Stomach (tissue), 9 donors: Measurements from ENCODE around the gene CASTOR1. TPM values are rescaled to one million over a fixed set of nuclear protein-coding genes. Genes with fewer than 3 reads are reported as not detected.

ENCODE experiments used
- DNase-seq, 2 donors: peaks; one replicate each; pipeline versions ENCODE4 v3.0.0 to v3.0.0-alpha.2; 2013 to 2019
- H3K27ac ChIP-seq, 5 donors: fragments of 200-600 bp in 4 of 5; sonication (generic) in 4 of 5; one replicate each; pipeline ENCODE4 v1.5.1; 2013 to 2019; ENCODE audit warnings: mild to moderate bottlenecking in 1 of 5, moderate library complexity in 1 of 5
- H3K27me3 ChIP-seq, 3 donors: fragments of 200-600 bp; sonication (generic); one replicate each; pipeline ENCODE4 v1.5.1; 2017 to 2019; ENCODE audit warnings: mixed run types in 1 of 3
- H3K36me3 ChIP-seq, 4 donors: fragments of 200-600 bp; sonication (generic); 1 replicate in 3 of 4; 2 replicates in 1 of 4; pipeline ENCODE4 v1.5.1; 2016 to 2019
- H3K4me1 ChIP-seq, 4 donors: fragments of 200-600 bp; sonication (generic); one replicate each; pipeline ENCODE4 v1.5.1; 2016 to 2019
- H3K4me3 ChIP-seq, 4 donors: fragments of 200-600 bp; sonication (generic) in 3 of 4; one replicate each; pipeline ENCODE4 v1.5.1; 2016 to 2019; ENCODE audit warnings: mild to moderate bottlenecking in 1 of 4
- H3K9me3 ChIP-seq, 4 donors: fragments of 200-600 bp; sonication (generic); one replicate each; pipeline ENCODE4 v1.5.1; 2016 to 2019
- EP300 ChIP-seq: sonication (generic); formaldehyde crosslinking; IDR thresholded peaks from one replicate; pipeline ENCODE4 v1.6.1; 2017; ENCODE audit warnings: antibody characterized with exemption
- POLR2A ChIP-seq, 4 donors: fragments of 450-650 bp; IDR thresholded peaks; one replicate each; pipeline ENCODE4 v1.6.1; 2016; ENCODE audit warnings: antibody characterized with exemption in 4 of 4, control low read depth in 2 of 4, mild to moderate bottlenecking in 1 of 4, moderate library complexity in 1 of 4
- POLR2AphosphoS5 ChIP-seq, 3 donors: sonication (generic); formaldehyde crosslinking; IDR thresholded peaks; one replicate each; pipeline ENCODE4 v1.6.1; 2016; ENCODE audit warnings: antibody characterized with exemption in 3 of 3
- WGBS, 5 donors: extraction: QIAGEN DNeasy Blood & Tissue Kit in 3 of 5; methylation state at CpG; one replicate each; pipeline versions ENCODE4 v1.1.5 to v1.1.7; 2013 to 2018; 5-methylcytosine and 5-hydroxymethylcytosine counted together
- intact Hi-C: fragments of 100-400 bp; cut with DNase I; formaldehyde crosslinking; loops from one replicate; pipeline ENCODE4 v1.15.1; 2023; ENCODE audit warnings: low total_unique reads
- polyA plus RNA-seq, 3 donors: library from polyadenylated mRNA; stranded (reverse); fragments of 200-250 nt; gene quantifications; one replicate each; pipeline ENCODE4 v1.2.3, GENCODE V29; 2013
- total RNA-seq, 5 donors: library from RNA; depleted of rRNA; stranded (reverse); fragments of >200 nt; gene quantifications; one replicate each; pipeline versions ENCODE4 v1.1.0 to v1.2.3, GENCODE V29; 2014 to 2016
- TF ChIP-seq, protein P1 (sequence below), 7 experiments: fragments of 450-650 bp in 4 of 7; fragments of 200-600 bp in 3 of 7; sonication (generic) in 3 of 7; IDR thresholded peaks; one replicate each; pipeline ENCODE4 v1.5.1; 2016 to 2019; ENCODE audit warnings: antibody characterized with exemption in 7 of 7, control low read depth in 2 of 7, mild to moderate bottlenecking in 1 of 7
- donor health status: healthy with polysubstance abuse.
- donor health status: Bipolar disorder and iron deficiency.
- donor health status: healthy.

CASTOR1 gene
- total and polyA plus RNA-seq, 8 donors, result 1.2 to 57.8 (median 5.3) TPM

GRCh38 chr22:30290342-30291057 is 1.2 kb upstream of the CASTOR1 start:
- TF ChIP-seq EP300, result no peak
- TF ChIP-seq, protein P1, sequence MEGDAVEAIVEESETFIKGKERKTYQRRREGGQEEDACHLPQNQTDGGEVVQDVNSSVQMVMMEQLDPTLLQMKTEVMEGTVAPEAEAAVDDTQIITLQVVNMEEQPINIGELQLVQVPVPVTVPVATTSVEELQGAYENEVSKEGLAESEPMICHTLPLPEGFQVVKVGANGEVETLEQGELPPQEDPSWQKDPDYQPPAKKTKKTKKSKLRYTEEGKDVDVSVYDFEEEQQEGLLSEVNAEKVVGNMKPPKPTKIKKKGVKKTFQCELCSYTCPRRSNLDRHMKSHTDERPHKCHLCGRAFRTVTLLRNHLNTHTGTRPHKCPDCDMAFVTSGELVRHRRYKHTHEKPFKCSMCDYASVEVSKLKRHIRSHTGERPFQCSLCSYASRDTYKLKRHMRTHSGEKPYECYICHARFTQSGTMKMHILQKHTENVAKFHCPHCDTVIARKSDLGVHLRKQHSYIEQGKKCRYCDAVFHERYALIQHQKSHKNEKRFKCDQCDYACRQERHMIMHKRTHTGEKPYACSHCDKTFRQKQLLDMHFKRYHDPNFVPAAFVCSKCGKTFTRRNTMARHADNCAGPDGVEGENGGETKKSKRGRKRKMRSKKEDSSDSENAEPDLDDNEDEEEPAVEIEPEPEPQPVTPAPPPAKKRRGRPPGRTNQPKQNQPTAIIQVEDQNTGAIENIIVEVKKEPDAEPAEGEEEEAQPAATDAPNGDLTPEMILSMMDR (IDR thresholded peaks at IDR 0.05), result no peak
- TF ChIP-seq POLR2A (IDR thresholded peaks at IDR 0.05), result no peak
- no peak for TF ChIP-seq POLR2AphosphoS5 (IDR thresholded peaks at IDR 0.05)

DNA sequence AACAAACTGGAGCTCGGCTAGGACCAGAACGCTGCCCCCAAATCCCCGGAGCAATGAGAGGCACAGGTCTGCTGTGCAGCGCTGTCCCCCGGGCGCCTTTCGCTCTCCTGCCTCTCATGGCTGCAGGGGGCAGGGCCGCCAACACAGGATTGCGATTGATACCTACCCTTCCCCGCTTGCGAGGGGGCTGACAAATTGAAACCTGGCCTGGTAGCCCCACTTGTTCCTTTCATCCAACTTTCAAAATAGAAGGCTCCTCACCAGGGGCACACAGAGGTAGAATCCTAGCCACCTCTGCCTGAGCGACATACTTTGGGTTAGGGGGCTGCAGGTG is 642 bp upstream of the CASTOR1 start:
- Histone ChIP-seq H3K36me3 (peaks cover 37 to 56% (median 51%) of the 10 kb centered on the region in 4 donors), H3K4me1 (peaks cover 36 to 55% (median 48%) of the 10 kb centered on the region in 4 donors), H3K27ac (peak overlapping the region; percentile 85 to 97 (median 89)), H3K9me3 (no peaks in the 10 kb centered on the region), H3K27me3 (no peaks in the 10 kb centered on the region), H3K4me3 (peak overlapping the region; percentile 84 to 97 (median 88))
- TF ChIP-seq POLR2A (IDR thresholded peaks at IDR 0.05) (no peak), POLR2AphosphoS5 (IDR thresholded peaks at IDR 0.05) (no peak), EP300 (no peak)
- TF ChIP-seq, protein P1 (IDR thresholded peaks at IDR 0.05), result no peak
- WGBS, 5 donors, result 8 to 17% (median 15%) methylated on average over 6 to 12 of the region's 12 CpGs
- intact Hi-C loops, result loop anchor here (5.0 kb wide), 1 partner anchor 97 kb away; the partner anchor contains the start of gene RNF215
- DNase-seq, result no peak

More at GRCh38 chr22:30290342-30291057, 1.2 kb upstream of the CASTOR1 start:
- Histone ChIP-seq H3K4me1 (peaks cover 36 to 55% (median 48%) of the 10 kb centered on the region in 4 donors), H3K36me3 (peaks cover 32 to 56% (median 51%) of the 10 kb centered on the region in 4 donors), H3K9me3 (no peaks in the 10 kb centered on the region), H3K27me3 (no peaks in the 10 kb centered on the region), H3K27ac (peak overlapping the region; percentile 85 to 97 (median 89)), H3K4me3 (peak overlapping the region; percentile 84 to 97 (median 88))
- 8 to 41% (median 33%) methylated on average over 2 to 3 of the region's 3 CpGs for WGBS, 5 donors
- intact Hi-C loops, result no loop called here
- DNase-seq, result no peak

GRCh38 chr22:30288419-30289140 is 725 bp downstream of the CASTOR1 start:
- Histone ChIP-seq H3K36me3 (peaks cover 23 to 56% (median 48%) of the 10 kb centered on the region in 4 donors), H3K27ac (peak overlapping the region; percentile 85 to 97 (median 89)), H3K4me1 (peaks cover 36 to 55% (median 48%) of the 10 kb centered on the region in 4 donors), H3K4me3 (peak overlapping the region; percentile 84 to 97 (median 88)), H3K9me3 (no peaks in the 10 kb centered on the region), H3K27me3 (no peaks in the 10 kb centered on the region)
- no peak for TF ChIP-seq EP300
- no peak for TF ChIP-seq POLR2A (IDR thresholded peaks at IDR 0.05)
- TF ChIP-seq, protein P1 (IDR thresholded peaks at IDR 0.05), result no peak
- TF ChIP-seq POLR2AphosphoS5 (IDR thresholded peaks at IDR 0.05), result no peak
- intact Hi-C loops, result loop anchor here (5.0 kb wide), 1 partner anchor 99 kb away; the partner anchor contains the start of gene RNF215
- peak in 1 of 2 donors; percentile 47 for DNase-seq
- WGBS, 5 donors, result 12 to 15% (median 13%) methylated on average over 16 to 27 of the region's 27 CpGs
